T-helper 17 cell (primary cell): ENCODE data around the gene RASD1. TPM values are rescaled to one million over a fixed set of nuclear protein-coding genes. Genes with fewer than 3 reads are reported as not detected.

Experiments
- ATAC-seq: fragments of 150-1000 bp; cut with Tn5 transposase; 2 replicates; pipeline ENCODE4 v1.10.0; 2021; ENCODE audit warnings: mild to moderate bottlenecking, moderate library complexity
- DNase-seq, 3 donors: peaks; one replicate each; pipeline versions ENCODE4 v3.0.0 to v3.0.0-alpha.2; 2020 to 2021
- H3K9me3 ChIP-seq: one replicate; pipeline ENCODE4 v1.7.0; 2013; ENCODE audit warnings: low read length, mild to moderate bottlenecking; ENCODE audit not compliant: control insufficient read depth, poor library complexity, severe bottlenecking
- H3K27ac Mint-ChIP-seq: one replicate; pipeline ENCODE4 v1.8.0; 2022; ENCODE audit warnings: mild to moderate bottlenecking, moderate library complexity, mixed read lengths
- H3K27me3 Mint-ChIP-seq: one replicate; pipeline ENCODE4 v1.8.0; 2022; ENCODE audit warnings: mixed read lengths
- H3K36me3 Mint-ChIP-seq: one replicate; pipeline ENCODE4 v1.8.0; 2022; ENCODE audit warnings: low read depth, mixed read lengths
- H3K4me1 Mint-ChIP-seq: one replicate; pipeline ENCODE4 v1.8.0; 2022; ENCODE audit warnings: mild to moderate bottlenecking, mixed read lengths
- H3K4me3 Mint-ChIP-seq: one replicate; pipeline ENCODE4 v1.8.0; 2022; ENCODE audit warnings: mild to moderate bottlenecking, moderate library complexity, mixed read lengths
- total RNA-seq, 4 donors: library from RNA in 2 of 4; stranded (reverse) in 2 of 4; gene quantifications; one replicate each; pipeline ENCODE4 v1.2.3 and lab custom pipeline; 2022 to 2026

RASD1 gene
- total RNA-seq, 2 donors from 2014 or later: 0.97 to 1.4 TPM

- H3K27ac Mint-ChIP-seq: no peak overlapping the region
- no peak overlapping the region for H3K4me3 Mint-ChIP-seq
- no peaks in the 10 kb centered on the region for H3K4me1 Mint-ChIP-seq
- H3K27me3 Mint-ChIP-seq: no peaks in the 10 kb centered on the region
- ATAC-seq (no peak), DNase-seq (no peak)
- H3K36me3 Mint-ChIP-seq: peaks cover 2% of the 10 kb centered on the region
- H3K9me3 ChIP-seq: no peaks in the 10 kb centered on the region
These were observed 24.5 kb upstream of the RASD1 start for GRCh38 chr17:17520599-17521232.

GRCh38 chr17:17519886-17520285, 23.7 kb upstream of the RASD1 start:
- Mint-ChIP-seq H3K27me3 (no peaks in the 10 kb centered on the region), H3K4me1 (no peaks in the 10 kb centered on the region), H3K4me3 (no peak overlapping the region), H3K27ac (no peak overlapping the region), H3K36me3 (no peaks in the 10 kb centered on the region)
- DNase-seq (no peak), ATAC-seq (no peak)
- no peaks in the 10 kb centered on the region for H3K9me3 ChIP-seq

- peaks cover under 1% of the 10 kb centered on the region for H3K4me1 Mint-ChIP-seq
- H3K4me3 Mint-ChIP-seq: no peak overlapping the region
- no peaks in the 10 kb centered on the region for H3K36me3 Mint-ChIP-seq
- H3K27ac Mint-ChIP-seq: no peak overlapping the region
- DNase-seq (no peak), ATAC-seq (no peak)
- no peaks in the 10 kb centered on the region for H3K27me3 Mint-ChIP-seq
- no peaks in the 10 kb centered on the region for H3K9me3 ChIP-seq
These were observed 22.8 kb upstream of the RASD1 start for GRCh38 chr17:17518951-17519350.

- Mint-ChIP-seq H3K27ac (no peak overlapping the region), H3K4me3 (no peak overlapping the region), H3K27me3 (no peaks in the 10 kb centered on the region), H3K4me1 (peaks cover 2% of the 10 kb centered on the region), H3K36me3 (no peaks in the 10 kb centered on the region)
- ATAC-seq (no peak), DNase-seq (no peak)
- H3K9me3 ChIP-seq: no peaks in the 10 kb centered on the region
These were observed 21.8 kb upstream of the RASD1 start for GRCh38 chr17:17518014-17518413.

- H3K9me3 ChIP-seq: no peaks in the 10 kb centered on the region
- H3K27me3 Mint-ChIP-seq: no peaks in the 10 kb centered on the region
- H3K4me1 Mint-ChIP-seq: peaks cover 2% of the 10 kb centered on the region
- ATAC-seq (no peak), DNase-seq (no peak)
- H3K36me3 Mint-ChIP-seq: no peaks in the 10 kb centered on the region
- H3K4me3 Mint-ChIP-seq: no peak overlapping the region
- no peak overlapping the region for H3K27ac Mint-ChIP-seq
These were observed 20.9 kb upstream of the RASD1 start for GRCh38 chr17:17516941-17517720.

- Mint-ChIP-seq H3K4me3 (no peak overlapping the region), H3K27ac (no peak overlapping the region), H3K27me3 (no peaks in the 10 kb centered on the region), H3K4me1 (peaks cover 2% of the 10 kb centered on the region), H3K36me3 (no peaks in the 10 kb centered on the region)
- no peak for DNase-seq
- no peak for ATAC-seq
- H3K9me3 ChIP-seq: no peaks in the 10 kb centered on the region
These were observed 20.0 kb upstream of the RASD1 start for GRCh38 chr17:17515934-17516930.

- no peak overlapping the region for H3K27ac Mint-ChIP-seq
- peaks cover 4% of the 10 kb centered on the region for H3K4me1 Mint-ChIP-seq
- ATAC-seq (no peak), DNase-seq (no peak)
- no peaks in the 10 kb centered on the region for H3K36me3 Mint-ChIP-seq
- no peak overlapping the region for H3K4me3 Mint-ChIP-seq
- no peaks in the 10 kb centered on the region for H3K9me3 ChIP-seq
- no peaks in the 10 kb centered on the region for H3K27me3 Mint-ChIP-seq
These were observed 19.1 kb upstream of the RASD1 start for GRCh38 chr17:17514993-17515933.

GRCh38 chr17:17514361-17514992, 18.3 kb upstream of the RASD1 start:
- H3K4me3 Mint-ChIP-seq: no peak overlapping the region
- no peaks in the 10 kb centered on the region for H3K27me3 Mint-ChIP-seq
- ATAC-seq (no peak), DNase-seq (no peak)
- no peak overlapping the region for H3K27ac Mint-ChIP-seq
- H3K36me3 Mint-ChIP-seq: no peaks in the 10 kb centered on the region
- peaks cover 4% of the 10 kb centered on the region for H3K4me1 Mint-ChIP-seq
- H3K9me3 ChIP-seq: no peaks in the 10 kb centered on the region

- no peak for ATAC-seq
These were observed 17.4 kb upstream of the RASD1 start for GRCh38 chr17:17513626-17514025.

GRCh38 chr17:17512866-17513265, 16.7 kb upstream of the RASD1 start:
- DNase-seq (no peak), ATAC-seq (no peak)
- H3K9me3 ChIP-seq: no peaks in the 10 kb centered on the region
- Mint-ChIP-seq H3K27ac (no peak overlapping the region), H3K36me3 (no peaks in the 10 kb centered on the region), H3K4me3 (no peak overlapping the region), H3K27me3 (no peaks in the 10 kb centered on the region), H3K4me1 (peaks cover 4% of the 10 kb centered on the region)

More at GRCh38 chr17:17513626-17514025, 17.4 kb upstream of the RASD1 start:
- no peak for DNase-seq
- H3K9me3 ChIP-seq: no peaks in the 10 kb centered on the region
- H3K4me3 Mint-ChIP-seq: no peak overlapping the region
- H3K36me3 Mint-ChIP-seq: no peaks in the 10 kb centered on the region
- peaks cover 4% of the 10 kb centered on the region for H3K4me1 Mint-ChIP-seq
- H3K27ac Mint-ChIP-seq: no peak overlapping the region
- no peaks in the 10 kb centered on the region for H3K27me3 Mint-ChIP-seq

GRCh38 chr17:17511881-17512858, 16.0 kb upstream of the RASD1 start:
- peaks cover 4% of the 10 kb centered on the region for H3K4me1 Mint-ChIP-seq
- no peaks in the 10 kb centered on the region for H3K27me3 Mint-ChIP-seq
- H3K36me3 Mint-ChIP-seq: no peaks in the 10 kb centered on the region
- no peak overlapping the region for H3K27ac Mint-ChIP-seq
- no peaks in the 10 kb centered on the region for H3K9me3 ChIP-seq
- ATAC-seq (no peak), DNase-seq (no peak)
- no peak overlapping the region for H3K4me3 Mint-ChIP-seq
